Mesenteric fat pad (tissue), 1 donor: Measurements from ENCODE around the gene DNAJA4. TPM values are rescaled to one million over a fixed set of nuclear protein-coding genes. Genes with fewer than 3 reads are reported as not detected.

Experiments used
- DNase-seq: peaks from one replicate; pipeline ENCODE4 v3.0.0-alpha.2; 2020; ENCODE audit warnings: low spot score
- long read RNA-seq: library from polyadenylated mRNA; unstranded; transcript quantifications from one replicate; pipeline ENCODE4 v2.0.0, GENCODE V29; 2020
- total RNA-seq: library from RNA; stranded (reverse); fragmentation: NEBNext Ultra II Directional; extraction: Animal tissue kit (Norgen Biotek cat#: 25700); gene quantifications from one replicate; pipeline ENCODE4 v1.2.1, GENCODE V29; 2021
- donor health status: DM: yes; HTN: yes; CAD: no.

Gene DNAJA4
- 21.4 TPM for total RNA-seq
- long read RNA-seq, partial matches to known transcripts = 6 of 14 reads
- long read RNA-seq, other reads (novel, unspliced or antisense) = 0 of 14 reads

DNA sequence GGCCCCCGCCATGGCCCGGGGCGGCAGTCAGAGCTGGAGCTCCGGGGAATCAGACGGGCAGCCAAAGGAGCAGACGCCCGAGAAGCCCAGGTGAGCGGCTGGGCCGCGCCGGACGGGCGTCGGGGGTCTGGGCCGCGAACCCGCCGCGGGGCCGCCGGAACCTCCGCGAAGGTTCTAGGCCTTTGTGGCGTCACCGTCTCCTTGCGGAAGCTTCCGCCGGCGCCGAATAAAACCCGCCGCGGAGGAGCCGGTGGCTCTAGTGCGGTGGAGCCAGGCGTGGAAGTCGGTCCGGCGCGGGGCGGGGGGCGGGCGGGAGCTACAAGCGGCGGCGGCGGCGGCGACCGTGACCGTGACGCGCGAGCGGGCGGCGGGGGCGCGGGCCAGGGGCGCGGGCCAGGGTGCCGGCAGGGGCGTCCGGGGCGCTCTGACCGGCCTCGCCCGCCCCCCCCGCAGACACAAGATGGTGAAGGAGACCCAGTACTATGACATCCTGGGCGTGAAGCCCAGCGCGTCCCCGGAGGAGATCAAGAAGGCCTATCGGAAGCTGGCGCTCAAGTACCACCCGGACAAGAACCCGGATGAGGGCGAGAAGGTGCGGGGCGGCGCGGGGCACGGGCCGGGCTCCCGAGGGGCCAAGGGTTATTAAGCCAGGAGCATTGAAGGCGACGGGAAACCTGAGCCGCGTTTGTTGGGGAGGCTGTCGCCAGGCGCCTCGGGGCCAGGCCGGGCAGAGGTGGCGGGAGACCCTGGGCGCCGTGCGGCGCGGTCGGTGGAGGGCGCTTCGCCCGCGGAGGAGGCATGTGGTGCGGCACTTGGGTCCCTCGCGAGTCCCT, at the start of gene DNAJA4:
TSS of gene DNAJA4 (plus strand) at position 259 of the 833 bp plus-strand sequence. CDS start at position 461, 202 bp downstream.
- DNase-seq = no peak

DNA sequence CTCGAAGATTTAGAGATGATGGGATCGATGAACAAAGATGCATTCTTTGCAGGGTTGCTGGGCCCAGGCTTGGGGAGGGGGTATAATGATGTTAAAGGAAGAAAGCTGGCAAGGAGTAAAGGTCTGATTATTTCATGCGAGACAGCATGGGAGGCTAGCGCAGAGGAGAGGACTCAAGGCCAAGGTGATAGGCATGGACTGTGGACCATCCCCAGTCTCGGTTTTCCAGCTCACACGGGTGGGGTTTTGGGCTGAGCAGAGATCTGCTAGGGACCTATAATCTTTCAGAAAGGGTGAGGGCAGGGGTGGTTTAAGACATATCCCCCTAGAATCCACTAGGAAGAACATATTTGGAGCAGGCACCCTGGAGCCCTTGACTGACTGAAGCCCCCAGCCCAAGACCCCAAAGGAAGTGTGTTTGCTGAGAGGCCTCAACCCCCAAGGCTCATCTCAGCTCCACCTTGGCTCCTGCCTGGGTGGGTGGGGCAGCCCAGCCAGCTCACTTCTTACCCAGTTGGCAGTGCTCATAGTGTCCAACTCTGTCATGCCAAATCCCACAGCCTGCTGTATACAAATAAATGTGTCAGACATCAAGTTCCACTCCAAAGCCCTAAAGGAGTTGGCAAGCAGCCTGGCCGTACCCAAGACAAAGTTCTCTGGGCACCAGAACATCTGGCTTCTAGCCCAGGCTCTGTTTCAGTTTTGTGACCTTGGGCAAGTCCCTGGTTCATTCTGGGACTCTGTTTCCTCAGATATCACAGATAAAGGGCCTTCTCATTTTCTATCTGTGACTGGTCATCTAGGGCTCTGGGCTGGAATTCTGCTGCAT, 47.9 kb upstream of the DNAJA4 start:
- DNase-seq = peak; percentile 79

DNA sequence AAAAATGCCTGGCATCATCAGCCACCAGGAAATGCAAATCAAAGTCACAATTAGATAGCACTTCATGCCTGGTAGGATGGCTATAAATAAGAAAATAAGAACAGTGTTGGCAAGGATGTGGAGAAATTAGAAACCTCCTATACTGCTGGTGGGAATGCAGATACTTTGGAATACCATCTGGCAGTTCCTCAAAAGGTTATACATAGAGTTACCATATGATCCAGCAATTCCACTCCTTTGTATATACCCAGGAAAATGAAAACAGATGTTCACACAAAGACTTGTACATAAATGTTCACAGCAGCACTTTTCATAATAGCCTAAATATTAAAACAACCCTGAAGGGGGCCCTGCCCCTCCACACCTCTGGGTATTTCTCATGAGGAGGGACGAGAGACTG, 43.6 kb upstream of the DNAJA4 start:
- DNase-seq = no peak

DNA sequence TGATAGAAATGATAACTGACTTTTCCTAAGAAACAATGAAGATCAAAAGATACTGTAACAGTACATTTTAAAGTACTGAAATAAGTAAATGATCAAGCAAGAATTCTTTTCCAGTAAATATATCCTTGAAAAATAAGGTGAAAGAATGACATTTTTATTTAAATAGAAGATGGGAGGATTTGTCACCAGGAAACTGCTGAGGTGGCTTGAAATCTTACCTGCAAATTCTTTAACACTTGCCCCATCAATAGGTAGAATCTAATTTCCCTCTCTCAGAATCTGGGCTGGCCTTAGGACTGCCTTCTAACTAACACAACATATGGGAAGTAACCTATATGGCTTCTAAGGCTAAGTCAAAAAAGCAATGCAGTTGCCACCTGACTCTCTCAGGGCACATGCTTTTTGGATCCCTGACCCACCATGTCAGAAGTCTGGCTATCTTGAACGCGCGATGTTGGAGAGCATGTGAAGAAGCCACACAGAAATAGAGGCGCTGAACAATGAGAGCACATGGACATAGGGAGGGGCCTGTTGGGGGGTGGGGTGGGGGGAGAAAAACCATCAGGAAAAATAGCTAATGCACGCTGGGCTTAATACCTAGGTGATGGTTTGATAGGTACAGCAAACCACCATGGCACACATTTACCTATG, 41.5 kb upstream of the DNAJA4 start:
- peak; percentile 24 for DNase-seq

DNA sequence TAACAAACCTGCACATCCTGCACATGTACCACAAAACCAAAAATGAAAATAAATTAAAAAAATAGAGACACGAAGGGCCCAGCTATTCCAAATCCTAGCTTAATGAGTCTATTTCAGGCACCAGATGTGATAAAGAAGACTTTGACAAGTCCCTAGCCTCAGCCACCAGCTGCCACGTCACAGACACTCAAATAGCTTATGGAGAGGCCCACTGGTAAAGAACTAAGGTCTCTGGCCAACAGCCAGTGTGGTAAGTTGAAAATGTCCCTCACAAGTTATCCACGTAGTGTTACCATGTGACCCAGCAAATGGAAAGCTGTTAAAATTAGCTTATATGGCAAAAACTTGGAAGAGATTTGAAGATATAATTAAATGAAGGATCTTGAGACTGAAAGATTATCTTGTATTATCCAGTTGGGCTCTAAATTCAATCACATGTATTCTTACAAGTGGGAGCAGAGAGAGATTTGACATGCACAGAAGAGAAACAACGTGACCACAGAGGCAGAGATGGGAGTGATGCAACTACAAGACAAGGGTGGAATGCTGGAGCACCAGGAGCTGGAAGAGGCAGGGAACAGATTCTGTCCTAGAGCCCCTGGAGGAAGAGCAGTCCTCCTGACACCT, 40.9 kb upstream of the DNAJA4 start:
- peak; percentile 30 for DNase-seq

DNA sequence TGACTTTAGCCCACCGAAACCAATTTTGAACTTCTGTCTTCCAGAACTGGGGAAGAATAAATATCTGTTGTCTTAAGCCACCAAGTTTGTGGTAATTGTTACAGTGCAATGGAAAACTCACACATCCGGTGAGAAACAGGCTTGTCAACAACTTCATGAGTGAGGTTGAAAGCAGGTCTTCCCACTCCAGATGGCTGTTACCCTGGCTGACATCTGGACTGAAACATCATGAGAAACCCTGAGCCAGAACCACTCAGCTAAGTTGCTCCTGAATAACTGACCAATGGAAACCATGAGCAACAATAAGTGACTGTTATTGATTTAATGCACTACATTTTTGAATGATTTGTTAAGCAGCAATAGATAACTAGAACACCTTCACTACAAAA, 40.3 kb upstream of the DNAJA4 start:
- DNase-seq = no peak

DNA sequence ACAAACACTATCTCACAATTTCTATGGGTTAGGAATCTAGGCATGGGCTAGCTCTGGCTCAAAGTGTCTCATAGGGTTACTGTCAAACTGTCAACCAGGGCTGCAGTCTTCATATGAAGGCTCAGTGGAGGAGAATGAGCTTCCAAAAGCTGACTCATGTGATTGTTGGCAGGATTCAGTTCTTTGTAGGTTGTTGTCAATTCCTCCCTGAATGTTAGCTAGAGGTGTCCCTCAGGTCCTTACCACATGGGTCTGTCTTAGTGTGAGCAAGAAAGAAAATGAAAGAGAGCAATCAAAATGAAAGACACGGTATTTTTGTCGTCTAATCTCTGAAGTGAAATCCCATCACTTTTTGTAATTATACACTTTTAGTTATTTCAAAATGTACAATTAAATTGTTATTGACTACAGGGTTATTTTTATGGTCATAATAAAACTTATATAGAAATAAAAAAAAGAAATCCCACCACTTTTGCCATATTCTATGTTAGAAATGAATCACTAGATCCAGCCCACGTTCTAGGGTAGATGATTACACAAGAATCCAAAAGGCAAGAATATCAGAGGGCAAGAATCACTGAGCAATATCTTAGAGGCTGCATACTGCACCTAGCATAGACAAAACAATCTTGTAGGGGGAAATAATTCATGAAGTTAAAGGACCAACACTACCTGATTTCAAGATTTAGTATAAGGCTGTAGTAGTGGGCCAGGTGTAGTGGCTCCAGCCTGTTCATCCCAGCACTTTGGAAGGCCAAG, 38.4 kb upstream of the DNAJA4 start:
- DNase-seq = peak; percentile 41

DNA sequence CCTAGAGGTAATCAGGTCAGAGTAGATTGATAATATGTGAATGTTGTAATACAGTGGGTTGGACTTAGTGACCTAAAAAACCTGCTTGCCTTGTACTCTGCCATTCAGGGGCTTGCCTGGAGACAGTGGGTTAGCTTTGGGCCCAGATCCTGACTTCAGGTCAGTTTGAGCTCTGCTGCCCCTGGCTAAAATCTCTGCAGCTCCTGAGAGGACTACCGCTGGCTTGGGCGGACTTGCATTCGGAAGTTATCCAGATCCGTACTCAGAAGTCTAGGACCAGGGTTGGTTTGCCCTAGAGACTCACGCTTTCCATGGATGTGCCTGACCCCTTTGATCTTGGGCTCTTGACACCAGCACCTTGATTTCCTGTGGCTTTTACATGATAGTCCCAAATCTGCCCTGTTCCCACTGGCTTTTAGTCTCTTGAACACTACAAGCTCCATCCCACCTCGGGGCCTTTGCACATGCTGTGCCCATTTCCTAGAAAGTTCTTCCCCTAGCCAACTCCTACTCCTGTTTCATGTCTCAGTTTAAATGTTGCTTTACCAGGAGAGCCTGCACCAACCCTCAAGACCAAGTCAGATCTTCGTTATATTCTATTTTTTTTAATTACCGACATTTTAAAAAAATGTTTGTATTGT, 35.9 kb upstream of the DNAJA4 start:
- peak; percentile 55 for DNase-seq

DNA sequence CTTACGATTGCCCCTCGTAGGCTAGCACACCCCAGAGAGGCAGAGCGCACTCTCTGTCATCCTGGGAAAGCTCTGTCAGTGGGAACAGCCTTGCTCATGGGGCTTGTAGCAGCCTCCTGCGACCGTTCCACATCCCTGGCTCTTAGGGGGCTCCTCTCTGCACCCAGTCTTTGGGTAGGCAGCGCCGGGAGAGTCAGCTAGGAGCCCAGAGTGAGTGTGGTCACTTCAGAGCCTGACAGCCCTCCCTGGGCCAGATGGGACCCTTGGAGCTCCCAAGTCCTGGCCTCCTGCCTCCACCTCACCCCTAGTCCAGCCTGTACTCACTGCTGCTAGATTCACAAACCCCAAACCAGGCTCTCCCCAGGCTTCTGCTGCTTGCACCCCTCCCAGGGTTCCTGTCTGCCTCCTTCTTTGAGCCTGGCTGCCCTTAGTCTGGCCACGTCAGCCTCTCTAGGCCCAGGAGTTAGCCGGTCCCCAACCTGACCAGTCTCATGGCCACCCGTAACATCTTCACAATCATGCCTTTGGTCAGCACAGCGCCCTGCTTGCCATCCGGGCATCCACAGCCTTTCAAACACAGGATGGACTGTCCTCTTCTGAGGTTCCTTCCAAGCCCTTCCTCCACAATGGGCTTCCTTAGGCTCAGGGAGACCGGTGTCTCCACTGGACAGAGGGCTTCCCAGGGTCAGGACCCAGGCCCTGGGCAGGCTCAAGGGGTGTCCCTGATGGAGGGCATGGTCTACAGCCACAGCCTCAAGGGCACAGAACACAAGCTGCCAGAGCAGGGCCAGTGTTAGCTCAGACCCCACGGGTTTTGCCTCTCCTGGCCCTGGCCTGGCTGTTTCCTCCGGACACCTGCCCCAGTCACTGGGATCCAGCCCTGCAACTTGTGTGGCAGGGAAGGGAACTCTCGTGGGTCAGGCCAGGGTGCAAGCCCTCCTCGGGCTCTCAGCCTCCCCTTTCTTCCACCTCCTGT, 34.6 kb upstream of the DNAJA4 start:
- DNase-seq = peak; percentile 68

DNA sequence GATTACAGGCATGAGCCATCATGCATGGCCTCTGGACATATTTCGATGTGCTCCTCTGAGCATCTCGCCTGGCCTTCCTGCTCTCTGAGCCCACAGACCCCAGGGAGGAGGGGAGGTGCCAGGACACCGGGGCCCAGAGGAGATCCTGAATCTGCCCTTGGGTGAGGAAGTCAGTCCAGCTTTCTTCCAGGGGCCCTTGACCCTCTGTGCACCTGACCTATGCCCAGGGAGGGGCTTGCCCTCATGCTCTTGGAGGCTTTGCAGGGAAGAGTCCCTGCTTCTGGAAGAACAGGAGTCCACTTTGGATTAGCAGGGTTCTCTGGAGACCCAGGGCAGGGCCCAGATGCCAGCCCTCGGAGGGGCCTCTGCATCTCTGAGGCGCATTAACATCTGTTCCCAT, 31.4 kb upstream of the DNAJA4 start:
- peak; percentile 47 for DNase-seq

DNA sequence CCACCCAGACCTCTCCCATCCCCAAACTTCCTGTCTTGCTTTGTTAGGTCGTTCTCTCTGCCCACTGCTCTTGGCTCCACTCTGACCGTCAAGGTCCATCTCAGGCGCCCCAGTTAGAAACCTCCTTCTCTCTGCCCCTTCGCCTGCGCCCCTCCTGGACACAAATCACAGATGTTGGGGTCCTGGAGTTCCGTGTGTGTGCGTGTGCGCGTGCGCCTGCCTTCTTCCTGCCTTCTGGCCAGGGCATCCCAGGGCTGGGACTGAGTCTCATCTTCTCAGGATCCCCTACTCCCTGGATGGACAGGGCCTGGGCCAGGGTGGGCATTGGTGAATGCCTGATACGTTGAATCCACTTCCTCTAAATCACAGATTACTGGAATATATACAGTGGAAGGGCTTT, 30.9 kb upstream of the DNAJA4 start:
- DNase-seq = peak; percentile 51

DNA sequence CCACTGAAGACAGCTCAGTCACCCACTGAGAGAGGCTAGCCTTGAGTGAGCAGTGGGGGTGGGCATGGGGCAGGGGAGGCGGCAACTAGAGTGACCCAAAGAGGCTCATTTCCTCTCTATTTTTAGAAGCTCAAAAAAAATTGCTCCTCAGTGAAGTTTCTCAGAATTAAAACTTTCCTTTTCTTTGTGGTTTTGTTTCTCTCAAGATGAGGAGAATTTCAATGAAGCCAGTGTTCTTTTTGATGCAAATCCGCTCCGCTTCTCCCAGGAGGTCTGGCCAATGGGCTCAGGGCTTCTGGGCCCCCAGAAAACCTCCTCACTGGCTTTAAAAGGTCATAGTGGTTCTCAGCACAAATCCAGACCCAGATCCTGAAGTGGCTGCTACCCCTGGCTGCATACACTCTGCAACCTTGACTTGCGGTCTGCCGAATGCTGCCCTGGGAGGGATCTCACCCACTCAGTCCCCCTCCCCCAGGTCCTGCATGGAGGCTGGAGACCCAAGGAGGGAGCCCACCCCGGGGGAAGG, 29.8 kb upstream of the DNAJA4 start, which contains the start of gene ACSBG1:
TSS of gene ACSBG1 (minus strand) at position 51 of the 526 bp plus-strand sequence. CDS start 64 bp downstream, outside the sequence.
- peak; percentile 73 for DNase-seq

DNA sequence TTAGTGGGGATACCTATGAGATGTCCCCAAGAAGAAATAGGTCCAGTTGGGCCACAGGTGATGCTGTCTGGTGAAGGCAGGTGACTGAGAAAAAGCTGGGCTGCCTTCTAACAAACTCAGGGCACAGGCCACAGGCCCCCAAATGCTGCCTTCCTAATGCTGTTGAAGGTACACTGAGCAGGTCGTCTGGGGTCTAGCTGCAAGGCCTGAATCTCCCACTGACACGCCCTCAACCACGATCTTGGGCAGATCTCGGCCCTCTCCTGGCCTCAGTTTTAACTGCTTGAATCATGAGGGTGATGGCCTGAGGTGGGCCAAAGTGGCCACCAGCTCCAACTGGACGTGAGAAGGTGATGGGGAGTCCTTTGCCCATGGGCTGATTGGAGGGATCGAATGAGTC, 27.9 kb upstream of the DNAJA4 start:
- DNase-seq = peak; percentile 71

DNA sequence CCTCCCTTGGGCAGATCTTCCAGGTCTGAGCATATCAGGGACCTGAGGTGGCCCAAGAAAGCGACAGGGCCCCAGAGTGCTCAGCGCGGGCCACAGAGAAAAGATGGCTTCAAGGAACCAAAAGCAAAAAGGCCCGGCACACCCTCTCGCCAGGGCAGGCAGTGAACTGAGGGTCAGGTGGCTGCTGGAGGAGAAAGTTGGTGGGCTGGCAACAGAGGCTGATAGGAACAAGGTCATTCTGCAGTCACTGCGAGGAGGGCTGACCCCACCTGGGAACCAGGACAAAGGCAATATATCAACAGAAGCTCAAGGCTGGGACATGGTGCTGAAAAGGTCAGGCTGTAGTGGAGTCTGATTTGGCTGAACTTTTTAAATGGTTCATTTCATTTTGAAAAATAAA, 27.2 kb upstream of the DNAJA4 start:
- DNase-seq = peak; percentile 67

DNA sequence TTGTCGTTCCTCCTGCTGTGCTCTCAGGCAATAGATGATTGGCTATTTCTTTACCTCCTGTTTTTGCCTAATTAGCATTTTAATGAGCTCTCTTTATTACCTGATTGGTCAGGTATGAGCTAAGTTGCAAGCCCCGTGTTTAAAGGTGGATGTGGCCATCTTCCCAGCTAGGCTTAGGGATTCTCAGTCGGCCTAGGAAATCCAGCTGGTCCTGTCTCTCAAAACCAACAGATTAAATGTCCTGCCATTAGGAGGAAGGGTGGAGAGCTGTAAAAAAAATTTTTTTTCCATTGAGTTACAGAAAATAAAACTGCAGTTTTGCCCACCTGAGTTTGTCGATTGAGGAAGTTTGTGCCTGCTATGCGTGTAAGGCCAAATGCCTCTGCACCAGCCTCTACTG, 24.6 kb upstream of the DNAJA4 start:
- DNase-seq = peak; percentile 16

DNA sequence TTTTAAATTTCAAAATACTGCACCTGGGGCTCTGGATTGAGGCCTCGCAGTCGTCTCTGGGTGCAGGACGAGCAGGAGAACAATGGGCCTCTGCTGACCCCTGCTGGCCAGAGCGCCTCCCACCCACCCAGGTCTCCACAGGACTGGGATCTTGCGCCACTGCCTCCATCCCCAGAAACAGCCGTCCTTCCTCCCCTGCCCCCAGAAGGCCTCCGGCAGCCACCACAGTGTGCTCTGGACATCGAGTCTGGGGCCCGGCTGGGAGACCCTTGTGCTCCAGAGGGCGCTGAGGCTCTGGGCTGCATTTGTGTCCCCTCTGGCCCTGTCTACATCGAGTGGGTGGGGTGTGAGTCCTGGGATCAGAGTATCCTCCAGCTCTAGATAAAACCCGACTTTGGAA, 23.3 kb upstream of the DNAJA4 start:
- DNase-seq = peak; percentile 93

DNA sequence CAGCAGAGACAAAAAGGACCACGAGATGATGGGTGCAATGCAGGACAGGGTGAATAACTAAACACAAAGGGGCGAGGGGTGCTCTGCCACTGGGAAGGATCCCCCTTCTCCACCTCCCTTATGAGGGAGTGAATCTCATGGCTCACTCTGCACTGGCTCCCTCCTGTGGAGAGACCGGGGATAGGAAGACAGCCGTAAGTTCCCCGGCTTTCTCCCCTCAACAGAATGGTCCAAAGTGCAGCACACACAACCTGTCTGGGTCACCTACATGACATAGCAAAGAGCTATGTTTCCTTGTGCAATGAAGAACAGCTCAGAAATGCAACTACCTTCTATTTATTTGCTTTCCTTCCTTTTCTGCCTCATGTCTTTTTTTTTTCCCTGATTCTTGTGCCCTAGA, 22.2 kb upstream of the DNAJA4 start:
- no peak for DNase-seq

DNA sequence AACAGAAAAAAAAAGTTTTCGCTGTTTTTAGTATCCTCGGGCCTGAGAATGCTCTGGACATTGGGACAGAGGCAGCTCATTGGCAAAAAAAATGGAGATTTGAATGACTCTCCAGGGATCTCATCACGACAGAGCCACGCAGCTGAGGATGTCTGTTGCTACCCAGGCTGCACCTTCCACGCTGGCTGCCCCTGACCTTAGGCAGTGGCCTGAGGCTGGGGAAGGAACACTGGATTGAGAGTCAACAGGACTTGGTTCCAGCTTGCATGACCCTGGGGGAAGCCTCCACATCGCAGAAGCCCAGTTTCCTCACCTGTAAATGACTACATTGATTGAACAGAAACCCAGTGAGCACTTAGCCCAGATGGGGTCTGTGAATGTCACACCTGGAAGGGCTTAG, 21.3 kb upstream of the DNAJA4 start:
- peak; percentile 53 for DNase-seq
